ENCODE data around the gene SMG6. TPM values are rescaled to one million over a fixed set of nuclear protein-coding genes. Genes with fewer than 3 reads are reported as not detected.

The SMG6 gene
- total RNA-seq, 1 experiment from 2014 or later: 28.6 TPM

DNA sequence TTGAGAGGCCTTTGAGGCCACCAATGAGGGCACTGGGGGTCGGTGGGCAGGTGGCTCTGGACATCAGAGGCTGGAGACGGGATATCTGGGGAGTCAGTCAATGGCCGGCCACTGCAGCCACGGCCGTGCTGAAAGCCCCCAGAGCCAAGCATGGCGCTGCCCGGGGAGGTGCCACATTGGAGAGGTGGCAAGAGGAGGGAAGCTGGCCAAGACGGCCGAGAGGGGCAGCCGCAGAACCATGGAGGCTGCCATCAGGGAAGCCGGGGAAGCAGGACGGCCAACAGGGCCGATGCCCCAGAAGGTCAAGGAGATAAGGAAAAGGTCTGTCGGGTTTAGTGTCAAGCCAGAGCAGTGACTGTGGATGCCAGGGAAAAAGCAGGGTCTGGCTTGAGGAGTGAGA lies 288.3 kb downstream of the SMG6 start:
- Histone ChIP-seq H2AFZ (ENCODE audit: low read length) (no peak overlapping the region), H2BK15ac (ENCODE audit: low read depth, low read length) (no peak overlapping the region), H2AK5ac (ENCODE audit: insufficient read length, low read length) (no peak overlapping the region), H3K18ac (ENCODE audit: insufficient read length, low read depth, low read length) (no peak overlapping the region), H2BK20ac (ENCODE audit: low read depth, low read length, poor library complexity, severe bottlenecking) (no peak overlapping the region), H2BK12ac (ENCODE audit: insufficient read length, low read depth, low read length) (no peak overlapping the region), H2BK5ac (ENCODE audit: insufficient read length, low read length) (no peak overlapping the region), H3K56ac (ENCODE audit: insufficient read length, low read depth, low read length) (no peak overlapping the region), H4K5ac (ENCODE audit: insufficient read length, low read depth, low read length) (no peak overlapping the region), H3K4me1 (ENCODE audit: insufficient read depth, low read length) (no peaks in the 10 kb centered on the region; the same call in 1 of the 2 replicates), H3K79me1 (ENCODE audit: insufficient read depth, low read depth, low read length, poor library complexity, severe bottlenecking) (no peaks in the 10 kb centered on the region), H3K27me3 (ENCODE audit: insufficient read depth, low read length) (peaks cover 6% of the 10 kb centered on the region; the same call in 1 of the 2 replicates), H3K4ac (ENCODE audit: low read depth, low read length) (no peak overlapping the region), H3K23me2 (ENCODE audit: insufficient read length, low read depth, low read length, poor library complexity, severe bottlenecking) (no peaks in the 10 kb centered on the region), H2BK120ac (ENCODE audit: low read depth, low read length, poor library complexity, severe bottlenecking) (no peak overlapping the region), H4K20me1 (ENCODE audit: control insufficient read depth, insufficient read depth, insufficient read length) (peaks cover 2% of the 10 kb centered on the region), H3K27ac (ENCODE audit: insufficient read length, low read depth, low read length) (no peak overlapping the region), H4K8ac (replicated peaks; ENCODE audit: insufficient read length, low read depth, low read length) (no peak overlapping the region), H3K23ac (ENCODE audit: insufficient read length, low read depth, low read length) (no peak overlapping the region), H3K14ac (ENCODE audit: insufficient read depth, low read length) (no peak overlapping the region), H4K91ac (ENCODE audit: insufficient read length, low read depth, low read length) (no peak overlapping the region), H3K79me2 (ENCODE audit: insufficient read depth, low read length) (no peaks in the 10 kb centered on the region), H3K9me3 (ENCODE audit: control insufficient read depth, low read depth, low read length) (no peaks in the 10 kb centered on the region), H3T11ph (ENCODE audit: low read length) (no peak overlapping the region), H3K4me2 (ENCODE audit: insufficient read depth, insufficient read length, low read length) (no peak overlapping the region), H3K9ac (ENCODE audit: extremely low read depth, insufficient read length, low read length) (no peak overlapping the region)
- WGBS (ENCODE audit: extremely low coverage, insufficient read length, low lambda C conversion rate): no CpG with 5 or more reads among the region's 14 CpGs
- Mint-ChIP-seq H3K27ac (no peak overlapping the region; a peak in 1 of 7 replicates), H3K4me3 (no peak overlapping the region), H3K27me3 (ENCODE audit: low read depth) (peaks cover 96% of the 10 kb centered on the region), H3K4me1 (peaks cover 14 to 21% of the 10 kb centered on the region in 2 experiments), H3K36me3 (ENCODE audit: insufficient read depth in 1 of 3, low read depth in 3 of 3) (no peaks in the 10 kb centered on the region), H3K9me3 (no peaks in the 10 kb centered on the region; a peak in 2 of 5 replicates)
- TF ChIP-seq CTCF (conservative IDR thresholded peaks at IDR 0.05): no peak
- no peak for DNase-seq
